Measurements from ENCODE around the gene SCML1.
"Not testable (repeated sequence)": the region's sequence is repeated elsewhere in the genome, so short reads cannot be mapped to it uniquely, and the experiment has no call there.

Gene SCML1

GRCh38 chrX:17738737-17739535, 1.6 kb downstream of the SCML1 start:
- DNase-seq (ENCODE audit: low read depth): no peak

- no peak for DNase-seq (ENCODE audit: low read depth)
These were observed 3.1 kb downstream of the SCML1 start for GRCh38 chrX:17740137-17741122.

GRCh38 chrX:17741123-17741511, 3.8 kb downstream of the SCML1 start:
- no peak for DNase-seq (ENCODE audit: low read depth)

DNA sequence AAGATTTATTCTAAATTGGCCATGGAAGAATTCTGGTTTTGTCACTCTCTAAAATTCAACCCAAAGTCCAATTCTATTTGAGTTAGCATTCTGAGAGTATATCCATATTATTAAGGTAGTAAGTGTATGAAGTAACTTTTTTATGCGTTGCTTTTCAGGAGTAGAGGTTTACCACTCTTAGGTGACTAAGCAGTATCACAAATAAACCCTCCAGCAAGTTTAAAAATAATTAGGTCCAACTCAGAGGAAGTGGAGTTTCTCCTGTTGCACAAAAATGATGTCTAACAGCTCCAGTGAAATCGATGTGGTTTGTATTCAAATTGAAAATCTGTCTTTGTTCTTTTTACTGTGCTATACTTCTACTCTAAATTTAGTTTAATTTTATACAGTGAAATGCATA, 6.6 kb downstream of the SCML1 start:
- DNase-seq (ENCODE audit: low read depth): no peak

DNA sequence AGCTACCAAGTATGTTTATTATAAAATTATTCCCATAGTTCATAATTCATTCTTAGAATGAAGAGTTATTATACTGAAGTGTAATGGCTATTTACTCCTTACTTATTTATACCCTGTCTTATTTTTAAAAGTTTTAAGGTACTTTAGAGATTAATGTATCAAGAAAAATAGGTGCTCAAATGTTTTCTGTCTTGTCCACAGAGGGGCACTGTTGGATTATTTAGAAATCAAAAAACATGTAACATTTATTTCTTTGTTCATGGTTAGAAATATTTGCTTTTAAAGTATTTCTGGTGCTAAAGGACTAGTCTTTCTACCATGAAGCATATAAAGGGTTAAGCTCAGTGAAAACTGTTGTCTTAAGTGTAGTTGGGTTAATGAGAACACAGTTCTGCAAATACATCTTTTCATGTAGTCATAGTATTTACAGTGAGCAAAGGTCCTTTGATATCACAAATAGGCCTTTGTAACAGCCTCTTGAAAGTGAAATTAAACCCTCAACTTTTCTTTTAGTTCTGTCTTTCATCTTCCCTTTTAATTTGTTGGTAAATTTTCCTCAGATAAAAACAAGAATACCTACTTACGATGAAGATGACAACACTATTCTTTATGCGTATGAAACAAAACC, 7.7 kb downstream of the SCML1 start:
- DNase-seq (ENCODE audit: low read depth): no peak

DNA sequence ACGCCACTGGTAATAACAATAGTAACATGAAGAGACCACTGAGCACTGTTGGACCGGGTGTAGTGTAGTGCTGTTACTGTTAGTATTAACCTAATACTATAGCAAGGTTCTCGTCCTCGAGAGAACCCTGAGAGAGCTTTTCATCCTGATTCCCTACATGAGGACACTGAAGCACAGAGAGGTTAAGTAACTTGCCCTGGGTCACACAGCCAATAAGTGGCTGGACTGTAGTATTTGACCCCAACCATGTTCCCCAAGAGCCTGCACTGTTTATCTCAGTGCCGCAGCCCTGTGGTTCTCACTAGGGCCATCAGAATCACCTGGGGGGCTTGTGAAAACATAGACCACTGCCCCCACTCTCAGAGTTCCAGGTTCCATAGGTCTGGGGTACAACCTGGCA, 10.4 kb downstream of the SCML1 start:
- DNase-seq (ENCODE audit: low read depth): no peak

GRCh38 chrX:17748684-17749083, 11.4 kb downstream of the SCML1 start:
- no peak for DNase-seq (ENCODE audit: low read depth)

DNA sequence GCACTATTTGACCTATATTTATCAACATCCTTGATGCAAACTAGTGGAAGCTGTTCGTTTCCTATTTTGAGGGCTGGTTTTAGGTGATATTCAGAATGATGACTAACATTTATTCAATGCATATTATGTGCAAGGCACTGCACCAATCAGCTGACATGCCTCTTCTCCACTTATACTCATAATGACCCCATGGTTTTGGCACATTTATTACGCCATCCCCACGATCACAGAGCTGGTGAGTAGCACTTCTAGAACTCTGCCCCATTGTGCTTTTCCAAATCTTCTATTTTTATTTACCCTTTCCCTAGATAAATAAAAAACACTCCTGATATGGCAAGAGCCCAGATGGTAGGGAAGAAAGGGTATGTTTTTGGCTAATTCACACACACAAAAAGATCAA, 13.1 kb downstream of the SCML1 start:
- no peak for DNase-seq (ENCODE audit: low read depth)

DNA sequence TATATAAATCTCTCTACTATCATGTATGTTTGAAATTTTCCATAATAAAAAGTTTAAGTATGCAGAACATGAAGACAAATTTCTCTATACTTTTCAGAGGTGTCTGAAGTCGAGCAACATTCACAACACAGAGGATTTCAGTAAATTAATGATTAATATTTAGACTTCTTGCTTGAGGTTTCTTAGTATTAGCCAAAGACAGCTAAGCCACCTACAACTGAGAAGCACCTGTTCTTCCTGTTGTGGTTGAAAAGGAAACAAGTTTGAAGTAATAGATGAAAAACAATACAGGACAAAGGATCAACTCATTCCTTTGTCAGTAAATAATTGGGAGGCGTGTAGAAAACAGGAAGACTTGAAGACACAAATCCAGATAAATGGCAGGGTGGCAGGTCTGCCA, 21.1 kb downstream of the SCML1 start:
- DNase-seq (ENCODE audit: low read depth): no peak

GRCh38 chrX:17759990-17760389, 22.7 kb downstream of the SCML1 start:
- no peak for DNase-seq (ENCODE audit: low read depth)

GRCh38 chrX:17767734-17768133, 30.4 kb downstream of the SCML1 start:
- DNase-seq (ENCODE audit: low read depth): no peak

GRCh38 chrX:17768997-17769396, 31.7 kb downstream of the SCML1 start:
- no peak for DNase-seq (ENCODE audit: low read depth)

GRCh38 chrX:17769701-17770269, 32.5 kb downstream of the SCML1 start:
- peak; percentile 35 for DNase-seq (ENCODE audit: low read depth)

- no peak for DNase-seq (ENCODE audit: low read depth)
These were observed 36.1 kb downstream of the SCML1 start for GRCh38 chrX:17773221-17773876.

- DNase-seq (ENCODE audit: low read depth): no peak
These were observed 36.8 kb downstream of the SCML1 start for GRCh38 chrX:17774053-17774452.

DNA sequence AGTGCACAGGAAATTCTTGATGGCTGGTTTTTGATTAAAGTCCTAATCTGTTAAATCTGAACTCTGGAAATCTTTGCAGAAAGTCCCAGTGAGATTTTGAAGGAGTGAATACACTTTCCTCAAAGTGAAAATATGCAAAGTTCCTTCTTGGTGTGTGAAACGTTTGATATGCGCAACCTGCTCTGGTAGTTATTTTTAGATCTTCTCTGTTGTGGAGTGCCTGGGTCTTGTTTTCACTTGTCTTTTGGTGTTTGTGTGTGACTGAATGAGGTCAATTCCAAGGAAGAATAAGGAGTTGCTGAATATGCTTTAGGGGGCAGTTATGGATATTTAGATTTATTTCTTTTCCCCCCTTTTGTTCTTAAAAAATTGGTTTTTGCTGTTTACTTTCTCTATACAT, 41.7 kb downstream of the SCML1 start:
- no peak for DNase-seq (ENCODE audit: low read depth)

GRCh38 chrX:17779434-17779833, 42.1 kb downstream of the SCML1 start:
- no peak for DNase-seq (ENCODE audit: low read depth)

DNA sequence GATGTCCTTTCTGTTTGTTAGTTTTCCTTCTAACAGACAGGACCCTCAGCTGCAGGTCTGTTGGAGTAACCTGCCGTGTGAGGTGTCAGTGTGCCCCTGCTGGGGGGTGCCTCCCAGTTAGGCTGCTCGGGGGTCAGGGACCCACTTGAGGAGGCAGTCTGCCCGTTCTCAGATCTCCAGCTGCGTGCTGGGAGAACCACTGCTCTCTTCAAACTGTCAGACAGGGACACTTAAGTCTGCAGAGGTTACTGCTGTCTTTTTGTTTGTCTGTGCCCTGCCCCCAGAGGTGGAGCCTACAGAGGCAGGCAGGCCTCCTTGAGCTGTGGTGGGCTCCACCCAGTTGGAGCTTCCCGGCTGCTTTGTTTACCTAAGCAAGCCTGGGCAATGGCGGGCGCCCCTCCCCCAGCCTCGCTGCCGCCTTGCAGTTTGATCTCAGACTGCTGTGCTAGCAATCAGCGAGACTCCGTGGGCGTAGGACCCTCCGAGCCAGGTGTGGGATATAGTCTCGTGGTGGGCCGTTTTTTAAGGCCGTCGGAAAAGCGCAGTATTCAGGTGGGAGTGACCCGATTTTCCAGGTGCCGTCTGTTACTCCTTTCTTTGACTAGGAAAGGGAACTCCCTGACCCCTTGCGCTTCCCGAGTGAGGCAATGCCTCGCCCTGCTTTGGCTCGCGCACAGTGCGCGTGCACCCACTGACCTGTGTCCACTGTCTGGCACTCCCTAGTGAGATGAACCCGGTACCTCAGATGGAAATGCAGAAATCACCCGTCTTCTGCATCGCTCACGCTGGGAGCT, 49.5 kb downstream of the SCML1 start:
- not testable (repeated sequence) for DNase-seq (ENCODE audit: low read depth)

DNA sequence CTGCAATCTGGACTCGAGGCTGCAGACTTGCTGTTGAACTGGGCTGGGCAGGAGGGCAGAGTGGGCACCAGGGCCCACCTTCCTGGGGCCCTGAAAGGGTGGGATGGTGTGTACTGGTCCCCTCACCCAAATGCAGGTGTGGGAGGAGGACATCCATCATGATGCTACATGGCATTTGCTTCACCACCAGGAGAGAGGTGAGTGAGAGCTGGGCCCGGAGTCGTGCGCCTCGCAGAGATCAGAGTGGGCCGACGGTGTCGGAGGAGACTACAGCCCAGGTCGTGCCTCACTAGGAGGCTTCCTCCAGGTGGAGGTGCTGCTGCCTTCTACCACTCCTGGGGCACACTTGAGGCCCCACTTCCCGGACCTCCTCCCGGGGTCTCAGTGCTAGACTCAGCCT, 50.3 kb downstream of the SCML1 start:
- no peak for DNase-seq (ENCODE audit: low read depth)

DNA sequence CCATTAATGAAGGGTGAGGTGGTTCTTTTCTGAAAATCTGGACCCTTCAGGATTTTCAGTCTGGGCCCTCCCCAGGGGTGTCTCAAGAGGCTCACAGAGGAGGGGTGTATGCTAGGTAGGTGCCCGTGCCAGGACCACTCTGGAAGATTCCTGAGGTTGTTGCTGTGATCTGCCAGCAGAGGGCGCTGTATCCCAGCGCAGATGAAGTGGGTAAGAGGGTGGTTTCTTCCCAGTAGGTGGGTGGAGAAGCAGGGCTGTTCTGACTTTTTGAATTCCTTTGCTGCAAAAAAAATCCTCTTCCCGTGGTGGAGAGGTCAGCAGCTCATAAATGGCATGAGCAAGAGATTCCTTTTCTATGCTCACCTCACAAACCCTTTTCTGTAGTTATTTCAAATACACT, 51.1 kb downstream of the SCML1 start:
- DNase-seq (ENCODE audit: low read depth): peak; percentile 29
